GM18526 (cell line): Measurements from ENCODE around the gene SMG6.

ENCODE experiments used
- POLR2A ChIP-seq: IDR thresholded peaks from 3 replicates; pipeline ENCODE4 v1.6.1; 2011; ENCODE audit not compliant: insufficient read length; ENCODE audit errors: extremely low read depth

SMG6 gene

DNA sequence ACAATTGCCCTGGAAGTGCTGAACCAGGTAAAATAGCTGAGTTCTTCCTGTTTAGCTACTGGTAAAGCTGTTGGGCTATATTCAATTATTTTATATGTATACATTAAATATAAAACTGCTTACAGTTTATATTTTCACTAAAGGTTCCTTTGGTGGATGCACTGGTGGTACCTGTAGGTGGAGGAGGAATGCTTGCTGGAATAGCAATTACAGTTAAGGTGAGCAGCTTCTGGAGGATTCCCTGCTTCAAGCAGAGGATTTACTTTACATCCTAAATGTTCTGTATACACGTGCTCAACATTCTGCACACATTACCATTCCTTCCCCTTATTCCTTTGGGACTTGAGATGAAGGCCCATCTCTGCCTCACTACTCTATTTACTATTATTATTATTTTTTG, 17.8 kb upstream of the SMG6 start:
- TF ChIP-seq POLR2A = no peak

DNA sequence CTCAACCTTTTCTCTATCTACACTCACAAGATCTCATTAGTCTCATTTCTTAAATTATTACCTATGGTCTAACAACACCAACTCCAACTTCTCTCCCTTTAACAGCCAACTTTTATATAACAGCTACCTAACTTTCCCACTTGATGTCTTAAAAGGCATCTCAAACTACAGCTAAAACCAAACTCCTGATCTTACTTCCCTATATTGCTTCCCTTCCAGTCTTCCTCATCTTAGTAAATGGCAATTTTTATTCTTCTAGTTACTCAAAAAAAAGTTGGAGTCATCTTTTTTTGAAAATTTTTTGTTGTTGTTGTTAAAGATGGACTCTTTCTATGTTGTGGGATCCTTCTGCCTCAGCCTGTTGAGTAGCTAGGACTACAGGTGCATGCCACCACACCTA, 15.5 kb upstream of the SMG6 start:
- no peak for TF ChIP-seq POLR2A

DNA sequence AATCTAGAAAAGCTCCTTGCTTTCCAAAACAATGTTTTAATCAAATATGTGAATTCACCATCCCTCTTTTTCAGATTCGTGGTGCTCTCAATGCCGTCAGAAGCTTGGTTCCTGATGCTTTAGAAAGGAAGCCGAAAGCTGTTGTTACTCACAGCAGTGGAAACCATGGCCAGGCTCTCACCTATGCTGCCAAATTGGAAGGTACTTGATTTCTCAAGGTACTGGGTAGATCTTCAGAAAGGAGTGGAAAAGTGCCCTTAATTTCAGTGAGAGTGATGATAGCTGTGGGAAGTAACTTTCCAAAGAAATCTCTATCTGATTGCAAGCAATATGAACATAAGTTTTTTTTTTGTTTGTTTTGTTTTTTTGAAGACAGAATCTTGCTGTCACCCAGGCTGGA, 14.2 kb upstream of the SMG6 start:
- TF ChIP-seq POLR2A = no peak

GRCh38 chr17:2312736-2313135, 9.2 kb upstream of the SMG6 start:
- TF ChIP-seq POLR2A = no peak

DNA sequence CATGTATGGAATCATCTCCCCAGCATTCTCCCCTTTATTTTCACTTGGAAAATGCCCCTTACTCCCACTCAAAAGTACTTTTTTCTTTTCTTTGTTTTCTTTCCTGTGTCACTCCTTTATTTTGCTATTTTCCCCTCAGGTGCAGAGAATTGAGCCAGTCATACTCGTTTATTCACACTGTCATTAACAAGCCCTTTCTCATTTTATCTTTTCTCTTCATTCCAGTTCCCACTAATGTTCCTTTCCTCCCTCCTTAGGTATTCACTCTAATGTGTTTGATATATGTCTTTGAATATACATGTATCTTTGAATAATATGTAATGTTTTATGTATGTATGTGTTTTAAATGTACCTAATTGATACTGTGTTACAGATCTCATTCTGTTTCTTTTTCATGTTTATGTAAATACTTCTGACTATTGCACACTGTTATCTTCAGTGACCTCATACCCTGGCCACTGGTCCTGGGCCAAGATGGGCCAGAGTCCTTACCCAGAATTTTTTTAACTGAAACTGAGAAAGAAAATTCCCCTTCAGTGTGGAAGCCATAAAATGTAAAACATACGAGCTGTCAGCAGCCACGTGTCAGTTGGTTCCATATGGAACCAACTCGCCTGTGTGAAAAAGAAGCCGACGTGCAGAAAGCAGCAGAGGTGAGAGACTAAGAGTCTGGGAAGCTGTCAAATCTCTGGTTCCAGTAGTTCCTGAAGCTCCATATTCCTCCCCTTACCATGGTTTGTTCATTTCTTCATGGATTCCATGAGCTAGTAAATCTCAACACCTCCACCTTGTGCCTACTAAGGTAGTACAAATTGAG, 6.0 kb upstream of the SMG6 start:
- TF ChIP-seq POLR2A = no peak

DNA sequence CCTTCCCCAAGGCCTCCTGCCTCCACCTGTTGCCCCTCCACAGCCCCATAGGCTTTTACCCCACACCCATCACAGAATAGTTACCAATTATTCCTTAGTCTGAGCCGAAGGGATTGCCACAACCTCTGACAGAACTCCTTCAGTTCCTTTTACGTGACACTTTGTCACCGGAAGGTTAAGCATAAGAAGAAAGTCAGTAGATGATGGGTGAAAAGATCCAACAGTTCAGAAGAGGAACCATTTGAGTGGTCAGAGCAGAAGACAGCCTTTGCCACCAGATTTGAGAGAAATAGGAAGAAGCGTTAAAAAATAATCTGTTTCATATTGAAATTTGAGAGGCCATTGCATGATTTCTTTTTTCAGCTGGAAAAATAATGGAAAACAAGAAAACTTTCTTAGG, 1.3 kb upstream of the SMG6 start:
- TF ChIP-seq POLR2A = no peak

GRCh38 chr17:2302778-2303203, 794 bp downstream of the SMG6 start:
- no peak for TF ChIP-seq POLR2A

GRCh38 chr17:2299756-2300155, 3.8 kb downstream of the SMG6 start:
- TF ChIP-seq POLR2A = no peak

DNA sequence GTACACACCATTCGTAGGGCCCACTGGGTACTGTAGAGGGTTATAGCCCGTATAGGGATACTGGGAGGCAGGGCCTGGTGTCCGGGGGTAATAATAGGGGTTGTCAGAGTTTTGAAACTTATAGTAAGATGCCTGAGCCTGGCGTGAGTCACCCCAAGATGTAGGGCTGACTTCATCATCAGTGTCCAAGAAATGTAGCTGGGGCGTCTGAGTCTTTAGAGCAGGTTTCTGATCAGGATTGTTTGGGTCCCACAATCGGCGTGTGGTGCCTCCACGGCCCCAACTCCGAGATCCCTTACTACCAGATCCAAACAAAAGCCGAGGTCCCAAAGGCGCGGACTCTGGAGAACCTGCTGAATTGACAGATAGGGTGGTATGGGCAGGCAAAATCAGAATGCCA, 4.4 kb downstream of the SMG6 start:
- TF ChIP-seq POLR2A = no peak

GRCh38 chr17:2297023-2297422, 6.6 kb downstream of the SMG6 start:
- no peak for TF ChIP-seq POLR2A

DNA sequence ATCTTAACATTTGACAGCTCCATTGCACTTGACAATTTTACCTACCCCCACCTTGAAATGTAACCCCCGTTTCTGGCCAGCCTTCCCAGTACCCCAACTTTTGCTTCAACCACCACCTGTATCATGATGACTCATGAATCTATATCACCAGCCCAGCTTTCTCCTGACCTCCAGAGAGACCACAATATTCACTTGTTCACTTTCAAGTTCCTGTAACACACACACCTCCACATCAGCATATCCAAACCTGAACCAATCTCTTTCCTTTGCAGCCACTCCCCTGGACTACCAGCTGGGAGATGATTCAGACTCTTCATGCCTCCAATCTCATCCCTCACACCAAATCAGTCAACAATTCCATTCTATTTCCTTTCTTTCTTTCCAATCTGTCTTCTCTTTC, 8.0 kb downstream of the SMG6 start:
- TF ChIP-seq POLR2A = no peak

DNA sequence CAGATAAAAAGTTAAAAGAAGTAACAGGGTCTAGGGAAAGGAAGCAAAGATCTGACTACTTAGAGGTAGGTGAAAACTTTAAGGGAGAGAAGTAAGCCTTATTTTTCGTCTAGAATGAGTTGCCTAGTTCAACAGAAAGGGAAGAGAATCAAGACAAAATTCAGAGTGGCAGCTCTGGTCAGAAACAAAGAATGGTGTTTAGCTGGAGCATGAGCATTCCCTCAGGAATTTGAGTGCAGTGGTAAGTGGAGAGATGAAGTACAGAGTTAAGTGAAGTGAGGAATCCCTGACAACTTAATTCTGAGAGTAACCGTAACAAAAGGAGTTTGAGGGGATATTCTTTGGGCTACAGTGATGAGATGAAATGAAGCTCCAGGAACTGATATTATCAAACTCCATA, 11.5 kb downstream of the SMG6 start:
- no peak for TF ChIP-seq POLR2A

- no peak for TF ChIP-seq POLR2A
Measured at GRCh38 chr17:2289878-2290478, 13.6 kb downstream of the SMG6 start.

GRCh38 chr17:2283302-2283701, 20.3 kb downstream of the SMG6 start:
- no peak for TF ChIP-seq POLR2A

- no peak for TF ChIP-seq POLR2A
Measured at GRCh38 chr17:2282297-2282873, 21.2 kb downstream of the SMG6 start.

DNA sequence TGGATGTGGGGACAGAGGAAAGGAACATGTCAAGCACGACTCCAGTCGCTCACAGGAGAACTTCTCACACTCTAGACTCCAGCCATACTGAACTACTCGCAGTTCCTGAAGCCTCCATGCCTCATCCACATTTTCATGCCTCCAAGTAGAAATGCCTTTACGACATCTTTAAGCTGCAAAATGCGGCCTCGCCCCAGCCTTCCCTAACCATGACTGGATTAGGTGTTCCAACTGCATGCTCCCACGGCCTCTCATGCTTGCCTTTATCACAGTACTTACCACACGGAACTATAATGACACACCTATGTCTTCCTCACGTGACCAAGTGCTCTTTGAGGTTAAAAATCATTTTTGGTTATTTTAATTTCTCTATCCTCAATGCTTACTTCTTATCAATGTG, 23.9 kb downstream of the SMG6 start:
- no peak for TF ChIP-seq POLR2A
